ENCODE measurements around the gene CCL18. TPM values are rescaled to one million over a fixed set of nuclear protein-coding genes. Genes with fewer than 3 reads are reported as not detected.

CCL18 gene
- polyA plus RNA-seq, 1 donor: 0.28 TPM

- H3K9me3 ChIP-seq (ENCODE audit: control insufficient read depth, low read depth, low read length): no peaks in the 10 kb centered on the region
- no peak for DNase-seq
- H3K36me3 ChIP-seq (ENCODE audit: control insufficient read depth, insufficient read depth, low read length): no peaks in the 10 kb centered on the region
- H3K4me3 ChIP-seq (ENCODE audit: low read length): no peak overlapping the region
- H3K27ac ChIP-seq (ENCODE audit: low read length): no peak overlapping the region
- WGBS (ENCODE audit: insufficient coverage, low lambda C conversion rate): no CpG with 5 or more reads among the region's 4 CpGs
- no peaks in the 10 kb centered on the region for H3K27me3 ChIP-seq (ENCODE audit: control insufficient read depth, insufficient read depth, low read length)
- peaks cover 4% of the 10 kb centered on the region for H3K4me1 ChIP-seq (ENCODE audit: control insufficient read depth, insufficient read depth, low read length)
Measured at GRCh38 chr17:36036235-36036634, 27.8 kb upstream of the CCL18 start.

GRCh38 chr17:36048066-36048465 lies 16.0 kb upstream of the CCL18 start:
- WGBS (ENCODE audit: insufficient coverage, low lambda C conversion rate): no CpG with 5 or more reads among the region's 2 CpGs

GRCh38 chr17:36049643-36050042 lies 14.4 kb upstream of the CCL18 start:
- H3K27me3 ChIP-seq (ENCODE audit: control insufficient read depth, insufficient read depth, low read length): no peaks in the 10 kb centered on the region
- H3K4me1 ChIP-seq (ENCODE audit: control insufficient read depth, insufficient read depth, low read length): no peaks in the 10 kb centered on the region
- H3K9me3 ChIP-seq (ENCODE audit: control insufficient read depth, low read depth, low read length): peaks cover 4% of the 10 kb centered on the region
- H3K36me3 ChIP-seq (ENCODE audit: control insufficient read depth, insufficient read depth, low read length): no peaks in the 10 kb centered on the region
- H3K4me3 ChIP-seq (ENCODE audit: low read length): no peak overlapping the region
- WGBS (ENCODE audit: insufficient coverage, low lambda C conversion rate): no CpG with 5 or more reads among the region's 2 CpGs
- no peak overlapping the region for H3K27ac ChIP-seq (ENCODE audit: low read length)
- DNase-seq: no peak

More at GRCh38 chr17:36048066-36048465, 16.0 kb upstream of the CCL18 start:
- Histone ChIP-seq H3K27me3 (ENCODE audit: control insufficient read depth, insufficient read depth, low read length) (no peaks in the 10 kb centered on the region), H3K36me3 (ENCODE audit: control insufficient read depth, insufficient read depth, low read length) (no peaks in the 10 kb centered on the region), H3K27ac (ENCODE audit: low read length) (no peak overlapping the region), H3K4me1 (ENCODE audit: control insufficient read depth, insufficient read depth, low read length) (no peaks in the 10 kb centered on the region), H3K4me3 (ENCODE audit: low read length) (no peak overlapping the region), H3K9me3 (ENCODE audit: control insufficient read depth, low read depth, low read length) (peaks cover 4% of the 10 kb centered on the region)
- no peak for DNase-seq

GRCh38 chr17:36055171-36055570 lies 8.9 kb upstream of the CCL18 start:
- WGBS (ENCODE audit: insufficient coverage, low lambda C conversion rate): 83% methylated on average over 1 of the region's 2 CpGs
- no peaks in the 10 kb centered on the region for H3K36me3 ChIP-seq (ENCODE audit: control insufficient read depth, insufficient read depth, low read length)
- H3K27ac ChIP-seq (ENCODE audit: low read length): no peak overlapping the region
- DNase-seq: no peak
- H3K9me3 ChIP-seq (ENCODE audit: control insufficient read depth, low read depth, low read length): no peaks in the 10 kb centered on the region
- H3K4me3 ChIP-seq (ENCODE audit: low read length): no peak overlapping the region
- H3K4me1 ChIP-seq (ENCODE audit: control insufficient read depth, insufficient read depth, low read length): no peaks in the 10 kb centered on the region
- no peaks in the 10 kb centered on the region for H3K27me3 ChIP-seq (ENCODE audit: control insufficient read depth, insufficient read depth, low read length)

- H3K27ac ChIP-seq (ENCODE audit: low read length): no peak overlapping the region
- WGBS (ENCODE audit: insufficient coverage, low lambda C conversion rate): 94% methylated on average over 2 of the region's 4 CpGs
- no peaks in the 10 kb centered on the region for H3K36me3 ChIP-seq (ENCODE audit: control insufficient read depth, insufficient read depth, low read length)
- H3K9me3 ChIP-seq (ENCODE audit: control insufficient read depth, low read depth, low read length): no peaks in the 10 kb centered on the region
- H3K4me3 ChIP-seq (ENCODE audit: low read length): no peak overlapping the region
- no peaks in the 10 kb centered on the region for H3K27me3 ChIP-seq (ENCODE audit: control insufficient read depth, insufficient read depth, low read length)
- H3K4me1 ChIP-seq (ENCODE audit: control insufficient read depth, insufficient read depth, low read length): no peaks in the 10 kb centered on the region
- DNase-seq: no peak
Measured at GRCh38 chr17:36055921-36056520, 8.1 kb upstream of the CCL18 start.

- Histone ChIP-seq H3K36me3 (ENCODE audit: control insufficient read depth, insufficient read depth, low read length) (no peaks in the 10 kb centered on the region), H3K27me3 (ENCODE audit: control insufficient read depth, insufficient read depth, low read length) (no peaks in the 10 kb centered on the region), H3K9me3 (ENCODE audit: control insufficient read depth, low read depth, low read length) (no peaks in the 10 kb centered on the region), H3K4me3 (ENCODE audit: low read length) (no peak overlapping the region), H3K4me1 (ENCODE audit: control insufficient read depth, insufficient read depth, low read length) (no peaks in the 10 kb centered on the region), H3K27ac (ENCODE audit: low read length) (no peak overlapping the region)
- no peak for DNase-seq
Measured at GRCh38 chr17:36057911-36058310, 6.2 kb upstream of the CCL18 start.

GRCh38 chr17:36059406-36059805 lies 4.7 kb upstream of the CCL18 start:
- Histone ChIP-seq H3K27ac (ENCODE audit: low read length) (no peak overlapping the region), H3K9me3 (ENCODE audit: control insufficient read depth, low read depth, low read length) (no peaks in the 10 kb centered on the region), H3K36me3 (ENCODE audit: control insufficient read depth, insufficient read depth, low read length) (no peaks in the 10 kb centered on the region), H3K27me3 (ENCODE audit: control insufficient read depth, insufficient read depth, low read length) (no peaks in the 10 kb centered on the region), H3K4me3 (ENCODE audit: low read length) (no peak overlapping the region), H3K4me1 (ENCODE audit: control insufficient read depth, insufficient read depth, low read length) (no peaks in the 10 kb centered on the region)
- no CpG with 5 or more reads among the region's 7 CpGs for WGBS (ENCODE audit: insufficient coverage, low lambda C conversion rate)
- no peak for DNase-seq

GRCh38 chr17:36060816-36061215 lies 3.3 kb upstream of the CCL18 start:
- Histone ChIP-seq H3K36me3 (ENCODE audit: control insufficient read depth, insufficient read depth, low read length) (no peaks in the 10 kb centered on the region), H3K4me3 (ENCODE audit: low read length) (no peak overlapping the region), H3K27ac (ENCODE audit: low read length) (no peak overlapping the region), H3K4me1 (ENCODE audit: control insufficient read depth, insufficient read depth, low read length) (no peaks in the 10 kb centered on the region), H3K9me3 (ENCODE audit: control insufficient read depth, low read depth, low read length) (no peaks in the 10 kb centered on the region), H3K27me3 (ENCODE audit: control insufficient read depth, insufficient read depth, low read length) (no peaks in the 10 kb centered on the region)
- WGBS (ENCODE audit: insufficient coverage, low lambda C conversion rate): 100% methylated on average over 1 of the region's 2 CpGs
- DNase-seq: no peak

- Histone ChIP-seq H3K27ac (ENCODE audit: low read length) (no peak overlapping the region), H3K4me1 (ENCODE audit: control insufficient read depth, insufficient read depth, low read length) (no peaks in the 10 kb centered on the region), H3K9me3 (ENCODE audit: control insufficient read depth, low read depth, low read length) (no peaks in the 10 kb centered on the region), H3K4me3 (ENCODE audit: low read length) (no peak overlapping the region), H3K27me3 (ENCODE audit: control insufficient read depth, insufficient read depth, low read length) (no peaks in the 10 kb centered on the region), H3K36me3 (ENCODE audit: control insufficient read depth, insufficient read depth, low read length) (no peaks in the 10 kb centered on the region)
- DNase-seq: no peak
- WGBS (ENCODE audit: insufficient coverage, low lambda C conversion rate): no CpG with 5 or more reads among the region's 6 CpGs
Measured at GRCh38 chr17:36066365-36066985, 2.4 kb downstream of the CCL18 start.

- WGBS (ENCODE audit: insufficient coverage, low lambda C conversion rate): no CpG with 5 or more reads among the region's 3 CpGs
- no peaks in the 10 kb centered on the region for H3K27me3 ChIP-seq (ENCODE audit: control insufficient read depth, insufficient read depth, low read length)
- H3K4me1 ChIP-seq (ENCODE audit: control insufficient read depth, insufficient read depth, low read length): no peaks in the 10 kb centered on the region
- H3K9me3 ChIP-seq (ENCODE audit: control insufficient read depth, low read depth, low read length): no peaks in the 10 kb centered on the region
- H3K4me3 ChIP-seq (ENCODE audit: low read length): no peak overlapping the region
- no peak overlapping the region for H3K27ac ChIP-seq (ENCODE audit: low read length)
- DNase-seq: no peak
- no peaks in the 10 kb centered on the region for H3K36me3 ChIP-seq (ENCODE audit: control insufficient read depth, insufficient read depth, low read length)
Measured at GRCh38 chr17:36068524-36068923, 4.5 kb downstream of the CCL18 start.

GRCh38 chr17:36069136-36069535 lies 5.1 kb downstream of the CCL18 start:
- no peak for DNase-seq
- no peak overlapping the region for H3K4me3 ChIP-seq (ENCODE audit: low read length)
- no peaks in the 10 kb centered on the region for H3K4me1 ChIP-seq (ENCODE audit: control insufficient read depth, insufficient read depth, low read length)
- no peaks in the 10 kb centered on the region for H3K27me3 ChIP-seq (ENCODE audit: control insufficient read depth, insufficient read depth, low read length)
- no peaks in the 10 kb centered on the region for H3K9me3 ChIP-seq (ENCODE audit: control insufficient read depth, low read depth, low read length)
- H3K27ac ChIP-seq (ENCODE audit: low read length): no peak overlapping the region
- H3K36me3 ChIP-seq (ENCODE audit: control insufficient read depth, insufficient read depth, low read length): no peaks in the 10 kb centered on the region
